Loucy (cell line): Measurements from ENCODE around the gene LRRC27.
A peak's percentile ranks its signal among the peaks of the same experiment; 100 is the strongest.

Experiments
- H2AFZ ChIP-seq: fragments of 200-600 bp; sonication (generic); 2 replicates; pipeline ENCODE4 v1.6.0; 2016; ENCODE audit warnings: antibody characterized with exemption, mild to moderate bottlenecking, low read length, moderate library complexity
- H3F3A ChIP-seq: fragments of 200-600 bp; 2 replicates; pipeline ENCODE4 v1.6.0; 2016; ENCODE audit warnings: antibody characterized with exemption, low read depth, mild to moderate bottlenecking
- H3K27me3 ChIP-seq: fragments of 200-600 bp; sonication (generic); 2 replicates; pipeline ENCODE4 v1.6.1; 2014; ENCODE audit warnings: low read length, mild to moderate bottlenecking; ENCODE audit not compliant: insufficient read depth, poor library complexity, severe bottlenecking
- H3K36me3 ChIP-seq: fragments of 200-600 bp; sonication (generic); 2 replicates; pipeline ENCODE4 v1.6.1; 2016; ENCODE audit warnings: low read length; ENCODE audit not compliant: insufficient read depth
- H3K4me1 ChIP-seq: fragments of 200-600 bp; sonication (generic); 2 replicates; pipeline ENCODE4 v1.5.1; 2014; ENCODE audit warnings: low read length, mild to moderate bottlenecking; ENCODE audit not compliant: insufficient read depth, poor library complexity, severe bottlenecking
- H3K4me2 ChIP-seq: fragments of 200-600 bp; sonication (generic); 2 replicates; pipeline ENCODE4 v1.6.0; 2014; ENCODE audit warnings: antibody characterized with exemption, low read length, low read depth, mild to moderate bottlenecking; ENCODE audit not compliant: poor library complexity, severe bottlenecking
- H3K4me3 ChIP-seq: fragments of 200-600 bp; sonication (generic); 2 replicates; pipeline ENCODE4 v1.5.1; 2014; ENCODE audit warnings: low read length, mild to moderate bottlenecking, mixed read lengths; ENCODE audit not compliant: poor library complexity, severe bottlenecking
- H3K79me2 ChIP-seq: fragments of 200-600 bp; sonication (generic); 2 replicates; pipeline ENCODE4 v1.6.1; 2014; ENCODE audit warnings: low read length; ENCODE audit not compliant: insufficient read depth
- H3K9ac ChIP-seq: fragments of 200-600 bp; sonication (generic); 2 replicates; pipeline ENCODE4 v1.6.0; 2014; ENCODE audit warnings: mild to moderate bottlenecking, low read depth, low read length, moderate library complexity; ENCODE audit not compliant: poor library complexity, severe bottlenecking
- H3K9me2 ChIP-seq: fragments of 200-600 bp; sonication (generic); replicated peaks from 2 replicates; pipeline ENCODE4 v1.6.1; 2016; ENCODE audit warnings: low read depth, low read length, mixed read lengths
- H3K9me3 ChIP-seq: fragments of 200-600 bp; sonication (generic); 2 replicates; pipeline ENCODE4 v1.6.1; 2014; ENCODE audit warnings: mild to moderate bottlenecking, antibody characterized with exemption, low read length, low read depth; ENCODE audit not compliant: insufficient read depth
- H4K20me1 ChIP-seq: fragments of 200-600 bp; sonication (generic); 2 replicates; pipeline ENCODE4 v1.6.0; 2014; ENCODE audit warnings: antibody characterized with exemption, low read length, mild to moderate bottlenecking; ENCODE audit not compliant: insufficient read depth, poor library complexity, severe bottlenecking
- CTCF ChIP-seq: fragments of 200-600 bp; sonication (generic); conservative IDR thresholded peaks from 2 replicates; pipeline ENCODE4 v1.5.1; 2014; ENCODE audit warnings: mild to moderate bottlenecking, antibody characterized with exemption, low read length
- EZH2phosphoT487 ChIP-seq: fragments of 200-600 bp; IDR thresholded peaks from 2 replicates; pipeline ENCODE4 v1.6.1; 2018; ENCODE audit warnings: antibody characterized with exemption, mild to moderate bottlenecking, moderate library complexity, borderline replicate concordance

LRRC27 gene

DNA sequence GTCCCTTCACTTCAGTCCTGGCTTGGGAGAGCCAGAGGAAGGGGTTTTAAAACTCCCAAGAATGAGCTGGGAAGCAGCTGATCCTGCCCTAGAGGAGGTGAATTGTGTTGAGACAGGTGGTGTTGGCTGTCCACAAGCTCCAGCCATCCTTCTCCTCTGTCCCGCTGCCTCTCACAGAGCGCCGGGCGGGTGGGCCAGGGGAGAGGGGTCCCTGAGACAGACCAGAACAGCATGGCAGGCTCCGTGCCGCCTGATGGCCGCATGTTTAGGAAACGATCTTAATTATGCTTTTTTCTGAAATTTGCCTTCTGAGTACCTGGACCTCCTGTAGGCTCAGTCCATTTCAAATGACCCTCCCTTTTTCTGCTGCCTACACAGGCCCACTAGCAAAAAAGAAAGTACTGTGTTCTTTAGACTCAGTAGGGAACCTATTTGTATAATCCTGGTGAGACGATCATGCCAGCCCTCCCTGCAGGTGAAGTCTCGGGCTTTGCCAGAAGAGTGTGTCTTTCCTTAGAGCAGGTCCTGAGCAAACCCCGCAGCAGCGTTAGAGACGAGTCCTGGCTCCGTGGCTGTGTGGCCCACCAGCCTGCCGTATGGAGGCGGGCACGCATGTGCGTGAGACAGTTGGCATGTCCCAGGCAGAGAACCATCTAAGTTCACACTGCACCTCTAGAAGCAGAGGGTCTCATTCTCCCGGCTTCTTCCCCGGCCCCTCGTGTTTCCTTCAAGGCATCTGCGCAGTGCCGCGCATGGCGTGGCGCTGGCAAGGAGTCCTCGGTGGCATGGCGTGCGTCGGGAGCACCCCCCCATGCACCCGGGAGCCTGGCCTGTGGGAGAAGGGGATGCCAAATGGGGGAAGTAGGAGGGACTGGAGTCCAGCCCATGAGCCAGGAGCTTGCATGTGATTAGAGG lies 38.7 kb downstream of the LRRC27 start:
- H3K79me2 ChIP-seq = no peaks in the 10 kb centered on the region
- H3K36me3 ChIP-seq = no peaks in the 10 kb centered on the region
- H3K9ac ChIP-seq = no peak overlapping the region
- no peak overlapping the region for H2AFZ ChIP-seq
- no peaks in the 10 kb centered on the region for H4K20me1 ChIP-seq
- no peak overlapping the region for H3K4me2 ChIP-seq
- H3K9me2 ChIP-seq = no peaks in the 10 kb centered on the region
- no peak for TF ChIP-seq EZH2phosphoT487
- TF ChIP-seq CTCF = no peak
- no peak overlapping the region for H3K4me3 ChIP-seq
- H3K27me3 ChIP-seq = no peaks in the 10 kb centered on the region
- no peaks in the 10 kb centered on the region for H3F3A ChIP-seq
- peaks cover 6% of the 10 kb centered on the region for H3K4me1 ChIP-seq
- H3K9me3 ChIP-seq = no peaks in the 10 kb centered on the region

DNA sequence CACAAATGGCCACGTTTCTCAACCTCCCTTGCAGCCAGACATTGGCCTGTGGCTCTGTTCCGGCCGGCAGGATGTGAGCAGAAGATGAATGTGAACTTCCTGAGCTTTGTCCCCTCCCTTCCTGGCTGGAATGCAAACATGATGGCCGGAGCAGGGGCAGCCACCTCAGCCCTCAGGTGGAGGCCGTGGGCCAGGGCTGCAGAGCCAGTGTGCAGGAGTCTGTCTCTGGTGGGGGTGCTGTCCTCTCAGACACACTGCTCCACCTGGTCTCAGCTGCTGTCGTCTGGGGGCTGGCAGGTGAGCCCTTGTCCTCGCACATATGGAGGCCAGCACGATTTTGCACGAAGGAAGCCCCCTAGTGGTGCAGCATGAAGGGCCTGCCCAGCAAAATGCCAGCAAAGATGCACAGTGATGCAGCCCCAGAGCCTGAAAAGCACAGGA lies 39.7 kb downstream of the LRRC27 start:
- Histone ChIP-seq H3K9me3 (no peaks in the 10 kb centered on the region), H2AFZ (no peak overlapping the region), H3K9me2 (no peaks in the 10 kb centered on the region), H3K36me3 (no peaks in the 10 kb centered on the region), H3K4me3 (no peak overlapping the region), H3K4me2 (no peak overlapping the region), H3K4me1 (peaks cover 12% of the 10 kb centered on the region), H3K27me3 (no peaks in the 10 kb centered on the region), H3K9ac (no peak overlapping the region), H3K79me2 (no peaks in the 10 kb centered on the region), H3F3A (no peaks in the 10 kb centered on the region), H4K20me1 (no peaks in the 10 kb centered on the region)
- TF ChIP-seq EZH2phosphoT487 (no peak), CTCF (peak; percentile 63; the same call in 1 of the 2 replicates)

DNA sequence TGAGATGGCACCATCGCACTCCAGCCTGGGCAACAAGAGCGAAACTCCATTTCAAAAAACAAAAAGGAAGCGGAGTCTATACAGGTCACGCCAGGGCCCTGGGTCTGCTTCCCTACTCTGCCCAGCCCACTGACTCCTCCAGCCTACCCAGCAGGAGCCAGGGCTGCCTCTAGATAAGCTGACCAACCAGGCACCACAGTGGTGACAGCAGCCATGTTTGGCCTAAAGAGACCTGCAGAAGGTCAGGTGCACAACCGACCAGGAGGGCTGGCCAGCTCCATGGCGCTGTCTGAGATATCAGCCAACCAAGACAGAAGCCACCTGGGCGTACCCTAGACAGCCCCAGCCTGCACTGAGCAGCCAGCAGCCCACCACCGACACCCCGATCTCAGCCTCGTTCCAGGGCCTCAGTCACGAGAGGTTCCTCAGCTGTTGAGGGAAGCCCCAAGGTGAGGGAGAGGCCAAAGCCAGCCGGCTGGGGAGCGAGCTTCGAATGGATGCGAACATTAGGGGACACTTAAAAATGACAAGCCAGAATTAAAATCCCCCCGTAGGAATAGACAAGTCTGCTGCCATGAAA lies 40.6 kb downstream of the LRRC27 start:
- Histone ChIP-seq H3K79me2 (no peaks in the 10 kb centered on the region), H2AFZ (no peak overlapping the region), H4K20me1 (no peaks in the 10 kb centered on the region), H3K9ac (no peak overlapping the region), H3K27me3 (no peaks in the 10 kb centered on the region), H3K4me3 (no peak overlapping the region), H3K4me2 (no peak overlapping the region), H3F3A (no peaks in the 10 kb centered on the region), H3K4me1 (peaks cover 13% of the 10 kb centered on the region), H3K9me3 (no peaks in the 10 kb centered on the region), H3K9me2 (no peaks in the 10 kb centered on the region), H3K36me3 (no peaks in the 10 kb centered on the region)
- TF ChIP-seq EZH2phosphoT487 (no peak), CTCF (no peak)
